Measurements from ENCODE around the gene FANK1. TPM values are rescaled to one million over a fixed set of nuclear protein-coding genes. Genes with fewer than 3 reads are reported as not detected.

Gene FANK1
- total and polyA plus RNA-seq, 10 donors: 0.35 to 1.0 (median 0.90) TPM; not detected in 2

DNA sequence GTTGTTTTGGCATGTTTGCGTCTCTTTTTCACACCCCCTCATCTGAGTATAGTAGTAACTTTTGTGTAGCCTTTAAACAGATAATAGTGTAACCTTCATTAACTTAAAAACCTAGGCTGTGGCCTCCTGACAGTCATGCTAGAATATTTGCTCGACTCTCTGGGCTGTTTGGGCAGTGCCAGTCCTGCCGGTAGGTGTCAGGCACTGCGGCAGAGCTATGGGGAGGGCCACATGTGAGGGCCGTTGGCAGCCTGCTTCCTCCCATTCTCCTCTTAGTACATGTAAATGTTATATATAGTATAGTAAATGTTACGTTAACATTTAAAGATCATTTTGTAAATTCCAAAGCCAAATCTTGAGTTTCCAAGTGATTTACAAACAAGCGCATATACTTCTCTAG lies 46.9 kb upstream of the FANK1 start:
- no peak overlapping the region for H3K27ac ChIP-seq
- H3K4me3 ChIP-seq: no peak overlapping the region
- H3K4me1 ChIP-seq: peaks cover 0 to 10% (median 2%) of the 10 kb centered on the region in 6 donors
- 90 to 97% (median 96%) methylated on average over 7 of the region's 7 CpGs for WGBS, 5 donors
- DNase-seq: no peak
- intact Hi-C loops (cut with DNase I; ENCODE audit: low total_unique reads): no loop called here
- H3K36me3 ChIP-seq: peaks cover 2 to 91% (median 30%) of the 10 kb centered on the region in 6 donors
- no peaks in the 10 kb centered on the region for H3K27me3 ChIP-seq (replicated peaks in 1 of 7)
- no peaks in the 10 kb centered on the region for H3K9me3 ChIP-seq
- no peak for TF ChIP-seq POLR2A (IDR thresholded peaks at IDR 0.05)

DNA sequence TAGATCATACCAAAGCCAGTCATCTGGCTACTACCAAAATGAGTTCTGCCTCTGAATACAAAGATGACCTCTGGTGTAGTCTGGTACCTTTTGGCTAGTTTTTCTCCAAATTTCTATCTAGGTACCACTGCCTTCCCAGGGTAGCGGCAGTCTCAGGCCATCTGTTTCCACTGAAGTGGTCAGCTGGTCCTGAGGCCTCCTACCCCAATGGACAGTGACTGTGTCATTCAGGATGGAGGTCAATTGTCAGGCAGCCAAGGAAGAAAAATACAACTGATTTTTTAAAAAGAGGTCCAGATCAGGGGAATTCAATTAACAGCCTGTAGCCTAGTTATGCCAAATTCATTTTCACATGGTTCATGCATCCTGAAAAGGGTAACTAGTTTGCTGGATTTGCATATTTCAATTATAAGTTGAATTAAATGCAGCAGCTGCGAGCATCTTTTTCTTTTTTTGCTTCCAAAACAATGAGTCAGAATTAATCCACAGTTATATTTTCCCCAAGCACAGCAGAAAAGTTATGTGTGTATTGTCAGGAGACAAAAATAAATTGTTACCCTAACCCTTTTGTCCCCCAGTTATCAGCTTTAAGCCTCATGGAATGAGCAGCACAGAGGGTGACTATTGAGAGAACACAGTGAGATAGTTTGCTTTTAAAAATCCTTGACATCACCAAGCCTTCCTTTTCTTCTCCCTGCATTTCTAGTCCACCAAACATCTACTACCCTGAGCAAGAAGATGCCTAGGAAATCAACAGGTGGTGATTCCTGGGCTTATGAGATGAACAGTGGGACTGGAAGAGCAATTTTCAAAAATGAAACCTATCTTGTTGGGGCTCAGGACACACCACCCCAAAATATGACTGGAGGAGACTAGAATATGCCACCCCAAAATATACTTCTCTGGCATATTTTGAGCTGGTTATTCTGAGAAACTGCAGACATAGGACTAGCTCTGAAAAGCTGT lies 45.3 kb upstream of the FANK1 start:
- WGBS, 5 donors: 94 to 97% (median 96%) methylated on average over 2 of the region's 2 CpGs

DNA sequence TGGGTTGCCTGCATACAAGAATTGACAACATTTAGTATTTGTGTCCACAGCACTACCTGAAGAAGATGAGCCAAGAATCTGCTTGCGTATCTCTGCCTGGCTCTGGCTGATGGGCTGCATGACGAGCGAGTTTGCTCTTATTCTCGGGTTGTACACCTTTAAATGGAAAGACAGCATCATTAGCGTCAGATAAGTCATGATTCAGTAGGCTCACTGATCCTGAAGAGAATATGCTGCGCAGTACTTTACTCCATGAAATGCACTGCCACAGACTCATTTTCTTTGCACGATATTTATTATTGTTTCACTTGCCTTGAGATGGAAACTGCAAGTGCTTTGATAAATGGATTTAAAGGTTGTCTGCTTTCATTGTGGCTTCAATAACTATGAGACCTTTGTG lies 43.9 kb upstream of the FANK1 start:
- no peak for TF ChIP-seq POLR2AphosphoS5 (IDR thresholded peaks at IDR 0.05)
- no peak for TF ChIP-seq POLR2A (IDR thresholded peaks at IDR 0.05)
- TF ChIP-seq, protein P1, sequence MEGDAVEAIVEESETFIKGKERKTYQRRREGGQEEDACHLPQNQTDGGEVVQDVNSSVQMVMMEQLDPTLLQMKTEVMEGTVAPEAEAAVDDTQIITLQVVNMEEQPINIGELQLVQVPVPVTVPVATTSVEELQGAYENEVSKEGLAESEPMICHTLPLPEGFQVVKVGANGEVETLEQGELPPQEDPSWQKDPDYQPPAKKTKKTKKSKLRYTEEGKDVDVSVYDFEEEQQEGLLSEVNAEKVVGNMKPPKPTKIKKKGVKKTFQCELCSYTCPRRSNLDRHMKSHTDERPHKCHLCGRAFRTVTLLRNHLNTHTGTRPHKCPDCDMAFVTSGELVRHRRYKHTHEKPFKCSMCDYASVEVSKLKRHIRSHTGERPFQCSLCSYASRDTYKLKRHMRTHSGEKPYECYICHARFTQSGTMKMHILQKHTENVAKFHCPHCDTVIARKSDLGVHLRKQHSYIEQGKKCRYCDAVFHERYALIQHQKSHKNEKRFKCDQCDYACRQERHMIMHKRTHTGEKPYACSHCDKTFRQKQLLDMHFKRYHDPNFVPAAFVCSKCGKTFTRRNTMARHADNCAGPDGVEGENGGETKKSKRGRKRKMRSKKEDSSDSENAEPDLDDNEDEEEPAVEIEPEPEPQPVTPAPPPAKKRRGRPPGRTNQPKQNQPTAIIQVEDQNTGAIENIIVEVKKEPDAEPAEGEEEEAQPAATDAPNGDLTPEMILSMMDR (IDR thresholded peaks at IDR 0.05 in 8 of 11, conservative IDR thresholded peaks at IDR 0.05 in 3 of 11): no peak
- intact Hi-C loops (cut with DNase I; ENCODE audit: low total_unique reads): no loop called here
- H3K36me3 ChIP-seq: peaks cover 2 to 88% (median 28%) of the 10 kb centered on the region in 6 donors

More for the DNA sequence above, 45.3 kb upstream of the FANK1 start:
- intact Hi-C loops (cut with DNase I; ENCODE audit: low total_unique reads): no loop called here
- no peaks in the 10 kb centered on the region for H3K4me1 ChIP-seq
- H3K9me3 ChIP-seq: no peaks in the 10 kb centered on the region
- no peak for DNase-seq
- H3K36me3 ChIP-seq: peaks cover 2 to 88% (median 30%) of the 10 kb centered on the region in 6 donors
- no peak overlapping the region for H3K27ac ChIP-seq
- no peaks in the 10 kb centered on the region for H3K27me3 ChIP-seq (replicated peaks in 1 of 7)
- no peak overlapping the region for H3K4me3 ChIP-seq
- TF ChIP-seq POLR2A (IDR thresholded peaks at IDR 0.05) (no peak), POLR2AphosphoS5 (IDR thresholded peaks at IDR 0.05) (no peak)
- TF ChIP-seq, protein P1 (IDR thresholded peaks at IDR 0.05 in 8 of 11, conservative IDR thresholded peaks at IDR 0.05 in 3 of 11): no peak

DNA sequence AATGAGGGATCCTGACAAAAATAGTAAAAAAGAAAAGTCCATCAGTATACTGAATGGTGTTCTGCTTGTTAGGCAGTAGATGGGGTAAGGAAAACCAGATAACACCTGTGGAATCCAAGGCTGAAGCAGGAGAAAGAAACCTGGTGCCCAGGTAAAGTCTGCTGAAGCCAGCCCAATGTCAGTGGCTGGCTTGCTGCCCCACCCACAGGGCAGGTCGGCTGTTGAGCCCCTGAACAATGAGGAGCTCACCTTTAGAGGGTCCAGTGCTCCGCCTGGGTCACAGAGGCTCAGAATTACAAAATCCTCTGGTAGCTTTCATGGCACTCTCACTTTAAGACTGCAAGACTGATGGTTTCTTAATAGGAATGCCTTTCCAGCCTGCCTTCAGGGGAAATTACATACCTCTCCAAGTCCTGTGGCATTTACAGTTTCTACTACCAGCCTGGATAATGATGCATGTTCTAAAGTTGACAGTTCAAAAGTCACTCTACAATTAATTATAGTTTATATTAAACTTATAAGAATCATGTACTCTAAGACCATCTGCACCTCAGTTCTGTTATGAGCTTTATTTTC lies 39.1 kb upstream of the FANK1 start:
- intact Hi-C loops (cut with DNase I; ENCODE audit: low total_unique reads): no loop called here
- WGBS, 5 donors: 77 to 93% (median 87%) methylated on average over 2 of the region's 2 CpGs
- DNase-seq: no peak
- Histone ChIP-seq H3K9me3 (no peaks in the 10 kb centered on the region), H3K36me3 (peaks cover 2 to 71% (median 18%) of the 10 kb centered on the region in 6 donors), H3K4me1 (no peaks in the 10 kb centered on the region), H3K27ac (no peak overlapping the region), H3K27me3 (replicated peaks in 1 of 7) (no peaks in the 10 kb centered on the region), H3K4me3 (no peak overlapping the region)
- TF ChIP-seq POLR2A (IDR thresholded peaks at IDR 0.05) (no peak), POLR2AphosphoS5 (IDR thresholded peaks at IDR 0.05) (no peak)
- TF ChIP-seq, protein P1 (IDR thresholded peaks at IDR 0.05 in 8 of 11, conservative IDR thresholded peaks at IDR 0.05 in 3 of 11): no peak

More for the DNA sequence above, 43.9 kb upstream of the FANK1 start:
- WGBS, 5 donors: 96 to 97% (median 97%) methylated on average over 7 of the region's 7 CpGs
- no peaks in the 10 kb centered on the region for H3K9me3 ChIP-seq
- H3K4me1 ChIP-seq: no peaks in the 10 kb centered on the region
- H3K4me3 ChIP-seq: no peak overlapping the region
- DNase-seq: no peak
- no peaks in the 10 kb centered on the region for H3K27me3 ChIP-seq (replicated peaks in 1 of 7)
- H3K27ac ChIP-seq: no peak overlapping the region

All from spleen (tissue), 11 donors.